Islet precursor cell (in vitro differentiated cells): Measurements from ENCODE around the gene MARCHF2.
"Not testable (repeated sequence)": the region's sequence is repeated elsewhere in the genome, so short reads cannot be mapped to it uniquely, and the experiment has no call there.

Source experiments
- DNase-seq: peaks from one replicate; pipeline ENCODE4 v3.0.0-alpha.2; 2018

MARCHF2 gene

GRCh38 chr19:8413629-8413995 is 507 bp downstream of the MARCHF2 start:
- no peak for DNase-seq

DNA sequence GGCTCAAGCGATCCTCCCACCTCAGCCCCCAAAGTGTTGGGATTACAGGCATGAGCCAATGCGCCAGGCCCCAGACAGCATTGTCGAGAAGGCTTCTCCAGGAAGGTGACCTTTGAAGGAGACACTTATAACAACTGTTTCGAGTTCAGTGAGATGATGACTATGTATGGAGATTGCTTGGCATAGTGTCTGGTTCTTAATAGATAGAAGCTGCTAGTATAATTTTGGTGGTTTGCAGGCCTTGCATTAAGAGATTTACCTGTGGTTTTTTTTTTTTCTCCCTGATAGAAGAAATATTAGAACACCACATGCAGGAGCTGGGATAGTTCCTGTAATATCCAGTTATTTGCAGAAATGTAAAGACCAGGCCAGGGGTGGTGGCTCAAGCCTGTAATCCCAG is 3.7 kb downstream of the MARCHF2 start:
- DNase-seq: no peak

- no peak for DNase-seq
These were observed 8.7 kb downstream of the MARCHF2 start for GRCh38 chr19:8421484-8422461.

DNA sequence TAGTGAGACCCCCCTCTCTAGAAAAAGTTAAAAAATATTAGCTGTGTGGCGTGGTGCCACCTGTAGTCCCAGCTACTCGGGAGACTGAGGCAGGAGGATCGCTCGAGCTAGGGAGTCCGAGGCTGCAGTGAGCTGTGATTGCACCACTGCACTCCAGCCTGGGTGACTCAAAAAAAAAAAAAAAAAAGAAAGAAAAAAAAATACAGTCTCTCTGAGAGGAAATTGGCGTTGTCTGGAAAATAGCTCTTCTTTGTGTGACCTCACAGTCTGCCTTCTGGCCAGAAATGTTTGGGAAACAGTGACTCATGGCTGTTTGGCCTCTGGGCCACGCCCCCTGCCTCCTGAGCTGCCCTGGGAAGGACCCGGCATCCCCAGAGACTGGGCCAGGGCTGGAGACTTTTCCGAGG is 10.7 kb downstream of the MARCHF2 start:
- DNase-seq: peak; percentile 98

DNA sequence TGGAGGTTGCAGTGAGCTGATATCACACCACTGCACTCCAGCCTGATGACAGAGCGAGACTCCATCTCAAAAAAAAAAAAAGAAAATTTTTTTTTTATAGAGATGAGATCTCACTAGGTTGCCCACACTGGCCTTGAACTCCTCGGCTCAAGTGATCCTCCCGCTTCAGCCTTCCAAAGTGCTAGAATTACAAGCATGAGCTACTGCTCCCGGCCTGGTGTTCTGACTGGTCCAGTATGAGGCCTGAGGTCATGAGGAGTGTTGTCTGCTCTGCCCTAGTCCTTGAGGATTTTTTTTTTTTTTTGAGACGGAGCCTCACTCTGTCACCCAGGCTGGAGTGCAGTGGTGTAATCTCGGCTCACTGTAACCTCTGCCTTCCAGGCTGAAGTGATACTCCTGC is 12.2 kb downstream of the MARCHF2 start:
- not testable (repeated sequence) for DNase-seq

DNA sequence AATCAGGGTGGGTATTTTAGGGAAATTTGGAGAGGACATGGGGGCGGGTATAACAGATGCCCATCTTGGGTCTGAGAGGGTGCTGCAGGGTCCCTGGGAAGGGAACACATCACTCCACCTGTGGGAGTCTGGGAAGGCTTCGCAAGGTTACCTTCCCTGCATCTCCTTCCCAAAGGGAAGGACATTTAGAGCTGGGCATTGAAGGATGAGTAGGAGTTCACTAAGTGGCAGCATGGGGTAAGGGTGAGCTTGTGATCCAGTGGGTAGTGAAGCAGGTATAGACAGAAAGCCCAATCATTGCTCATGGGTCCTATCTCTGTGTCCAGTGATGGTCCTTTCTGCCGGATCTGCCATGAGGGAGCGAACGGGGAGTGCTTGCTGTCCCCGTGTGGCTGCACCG is 13.2 kb downstream of the MARCHF2 start:
- DNase-seq: no peak

DNA sequence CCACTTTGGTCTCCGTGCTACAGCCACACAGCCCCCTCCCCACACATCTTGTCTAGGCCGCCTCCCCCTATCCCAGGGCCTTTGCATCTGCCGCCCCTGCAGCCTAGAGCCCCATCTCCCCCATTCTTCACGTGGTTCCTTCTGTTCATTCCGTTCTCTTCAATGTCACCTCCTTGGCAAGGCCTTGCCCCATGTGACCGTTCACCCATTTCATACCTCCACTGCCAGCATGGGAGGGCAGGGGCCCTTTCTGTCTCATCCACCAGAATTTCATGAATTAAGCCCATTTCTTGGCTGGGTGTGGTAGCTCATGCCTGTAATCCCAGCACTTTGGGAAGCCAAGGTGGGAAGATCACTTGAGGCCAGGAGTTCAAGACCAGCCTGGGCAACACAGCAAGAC is 15.9 kb downstream of the MARCHF2 start:
- no peak for DNase-seq

DNA sequence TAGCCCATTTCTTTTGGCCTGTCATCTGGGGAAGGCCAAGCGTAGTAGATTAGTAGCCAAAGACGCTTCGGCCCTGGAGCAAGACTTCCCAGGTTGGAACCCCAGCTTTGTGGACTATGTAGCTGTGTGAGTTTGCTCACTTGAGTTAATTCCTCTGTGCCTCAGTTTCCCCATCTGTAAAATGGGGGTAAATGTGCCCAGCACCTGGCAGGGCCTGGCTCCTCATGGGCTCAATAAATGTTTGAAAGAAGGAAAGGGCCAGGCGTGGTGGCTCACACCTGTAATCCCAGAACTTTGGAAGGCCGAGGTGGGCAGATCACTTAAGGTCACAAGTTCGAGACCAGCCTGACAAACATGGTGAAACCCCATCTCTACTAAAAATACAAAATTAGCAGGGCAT is 16.7 kb downstream of the MARCHF2 start:
- DNase-seq: no peak

DNA sequence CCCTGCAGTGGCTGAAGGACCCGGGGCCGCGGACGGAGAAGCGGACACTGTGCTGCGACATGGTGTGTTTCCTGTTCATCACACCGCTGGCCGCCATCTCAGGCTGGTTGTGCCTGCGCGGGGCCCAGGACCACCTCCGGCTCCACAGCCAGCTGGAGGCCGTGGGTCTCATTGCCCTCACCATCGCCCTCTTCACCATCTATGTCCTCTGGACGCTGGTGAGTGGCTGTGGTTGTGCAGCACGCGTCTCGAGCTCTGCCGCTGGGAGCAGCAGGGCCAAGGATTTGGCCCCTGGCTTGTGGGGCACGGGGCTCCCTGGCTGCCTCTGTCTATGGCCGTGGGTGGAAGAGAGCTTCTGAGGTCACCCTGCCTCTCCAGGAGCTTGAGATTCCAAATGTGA is 17.5 kb downstream of the MARCHF2 start:
- no peak for DNase-seq

- no peak for DNase-seq
These were observed 25.1 kb downstream of the MARCHF2 start for GRCh38 chr19:8438236-8438635.

GRCh38 chr19:8441725-8442544 is 28.8 kb downstream of the MARCHF2 start:
- DNase-seq: peak; percentile 61

DNA sequence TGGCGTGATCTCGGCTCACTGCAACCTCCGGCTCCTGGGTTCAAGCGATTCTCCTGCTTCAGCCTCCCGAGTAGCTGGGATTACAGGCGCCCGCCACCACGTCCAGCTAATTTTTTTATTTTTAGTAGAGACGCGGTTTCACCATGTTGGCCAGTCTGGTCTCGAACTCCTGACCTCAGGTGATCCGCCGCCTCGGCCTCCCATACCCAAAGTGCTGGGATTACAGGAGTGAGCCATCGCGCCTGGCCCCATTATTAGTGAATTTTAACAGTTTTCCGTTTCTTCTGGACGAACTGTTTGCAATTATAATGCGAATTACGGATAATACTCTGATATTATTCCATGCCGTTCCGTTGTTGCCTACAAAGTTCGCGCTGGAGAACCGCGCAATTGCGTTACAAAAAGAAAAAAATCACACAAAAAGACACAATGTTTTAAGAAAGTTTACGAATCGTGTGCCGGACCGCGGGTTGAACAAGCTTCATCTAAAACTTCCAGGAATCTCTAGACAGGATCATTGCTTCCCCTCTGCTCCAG is 31.1 kb downstream of the MARCHF2 start:
- not testable (repeated sequence) for DNase-seq

- DNase-seq: peak; percentile 100
These were observed 31.8 kb downstream of the MARCHF2 start, which contains the start of gene HNRNPM for GRCh38 chr19:8444677-8445487. HNRNPM (plus strand) TSS chr19:8444975; CDS start chr19:8444999, 24 bp downstream.

DNA sequence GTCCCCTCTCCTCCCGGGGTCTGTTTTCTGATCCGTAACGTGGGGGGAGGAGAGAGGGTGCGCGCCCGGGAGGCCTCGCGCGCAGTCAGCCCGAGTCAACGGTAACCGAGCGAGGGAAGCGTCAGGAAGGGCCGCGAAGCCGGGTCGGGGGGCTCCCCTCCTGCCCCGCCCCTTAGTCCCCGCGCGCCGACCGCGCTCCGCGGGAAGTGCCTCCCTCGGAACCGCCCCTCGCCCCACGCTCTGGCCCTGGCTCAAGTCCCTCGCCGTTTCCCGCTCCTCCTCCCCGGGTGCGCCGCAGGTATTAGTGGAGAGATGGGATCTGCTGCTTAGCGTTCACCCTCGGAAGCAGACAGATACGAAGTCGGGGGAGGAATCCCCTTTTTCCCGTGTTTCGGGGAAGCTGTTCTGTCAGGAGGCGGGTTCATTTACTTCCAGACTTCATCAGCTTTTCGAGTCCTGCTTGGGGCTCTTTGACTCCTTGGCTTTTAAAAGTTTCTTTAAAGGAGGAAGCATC is 32.4 kb downstream of the MARCHF2 start:
- no peak for DNase-seq

DNA sequence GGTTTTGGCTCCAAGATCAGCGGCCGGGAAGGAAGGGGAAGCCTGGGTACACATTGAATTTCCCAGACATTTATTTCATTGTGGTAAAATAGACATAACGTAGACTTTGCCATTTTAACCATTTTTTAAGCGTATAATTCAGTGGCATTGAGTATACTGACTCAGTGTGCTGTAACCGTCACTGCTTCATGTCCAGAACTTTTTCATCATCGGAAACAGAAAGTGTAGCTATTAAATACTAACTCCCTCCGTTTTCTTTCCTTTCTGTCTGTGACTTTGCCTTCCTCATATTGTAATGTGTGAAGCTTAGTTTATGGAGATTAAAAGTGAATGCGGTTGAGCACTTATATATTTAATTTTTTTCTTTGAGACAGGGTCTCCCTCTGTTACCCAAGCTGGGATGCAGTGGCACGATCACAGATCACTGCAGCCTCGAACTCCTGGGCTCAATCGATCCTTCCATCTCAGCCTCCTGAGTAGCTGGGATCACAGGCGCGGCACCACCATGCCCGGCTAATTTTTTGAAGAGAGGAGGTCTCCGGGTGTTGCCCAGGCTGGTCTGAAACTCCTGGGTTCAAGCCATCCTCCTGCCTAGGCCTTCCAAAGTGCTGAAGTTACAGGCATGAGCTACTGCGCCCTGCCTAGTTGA is 33.1 kb downstream of the MARCHF2 start:
- DNase-seq: no peak

DNA sequence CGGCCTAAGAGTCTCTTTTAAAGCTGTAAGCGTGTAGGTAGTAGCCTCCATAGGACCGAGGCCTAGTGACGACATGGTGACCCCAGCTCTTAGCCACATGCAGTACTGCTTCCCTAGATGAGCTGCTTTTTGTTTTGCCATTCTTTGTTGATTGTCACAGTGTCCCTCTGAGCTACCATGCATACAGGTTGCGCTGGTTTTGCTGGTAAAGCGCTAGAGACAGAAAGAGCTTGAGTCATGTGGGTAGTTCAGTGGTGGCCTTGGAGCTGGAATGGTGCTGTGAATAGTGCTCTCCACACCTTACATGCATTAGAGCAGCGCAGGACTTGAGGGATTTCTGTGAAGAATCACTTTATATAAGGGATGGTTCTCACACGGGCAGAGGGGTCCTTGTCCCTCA is 36.7 kb downstream of the MARCHF2 start:
- DNase-seq: peak; percentile 75

DNA sequence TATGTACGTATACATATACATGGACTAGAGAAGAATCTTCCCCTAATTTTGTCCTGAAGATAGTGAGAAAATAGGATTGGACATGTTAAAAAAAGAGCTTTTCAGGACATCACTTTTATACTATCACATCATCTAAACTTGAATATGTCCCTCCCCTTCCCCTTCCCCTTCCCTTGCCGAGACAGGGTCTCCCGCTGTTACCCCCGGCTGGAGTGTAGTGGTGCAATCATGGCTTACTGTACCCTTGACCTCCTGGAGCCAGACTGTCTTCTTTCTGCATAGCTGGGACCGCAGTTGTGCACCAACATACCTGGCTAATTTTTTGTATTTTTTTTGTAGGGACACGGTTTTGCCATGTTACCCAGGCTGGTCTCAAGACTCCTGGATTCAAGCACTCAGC is 38.3 kb downstream of the MARCHF2 start:
- no peak for DNase-seq

DNA sequence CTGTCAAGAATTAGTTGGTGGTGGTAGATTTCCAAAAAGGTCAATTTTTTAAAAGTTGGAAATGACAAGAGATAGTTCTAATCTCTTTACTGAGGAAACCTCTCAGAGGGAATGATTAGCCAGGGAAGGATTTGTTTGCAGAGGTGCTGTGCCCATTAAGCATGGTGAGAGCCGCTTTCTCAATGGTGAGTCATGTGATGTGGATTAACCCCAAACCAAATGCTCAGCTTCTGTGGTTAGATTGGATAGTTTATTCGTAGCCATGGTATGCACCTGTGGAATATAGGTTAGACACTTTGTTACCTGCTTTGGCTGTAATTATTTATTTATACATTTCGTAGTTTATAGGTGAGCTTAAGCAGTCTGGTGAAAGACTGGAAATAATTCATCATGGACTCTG is 38.8 kb downstream of the MARCHF2 start:
- DNase-seq: no peak

- DNase-seq: no peak
These were observed 39.5 kb downstream of the MARCHF2 start for GRCh38 chr19:8452446-8453123.

GRCh38 chr19:8453616-8454015 is 40.5 kb downstream of the MARCHF2 start:
- no peak for DNase-seq

DNA sequence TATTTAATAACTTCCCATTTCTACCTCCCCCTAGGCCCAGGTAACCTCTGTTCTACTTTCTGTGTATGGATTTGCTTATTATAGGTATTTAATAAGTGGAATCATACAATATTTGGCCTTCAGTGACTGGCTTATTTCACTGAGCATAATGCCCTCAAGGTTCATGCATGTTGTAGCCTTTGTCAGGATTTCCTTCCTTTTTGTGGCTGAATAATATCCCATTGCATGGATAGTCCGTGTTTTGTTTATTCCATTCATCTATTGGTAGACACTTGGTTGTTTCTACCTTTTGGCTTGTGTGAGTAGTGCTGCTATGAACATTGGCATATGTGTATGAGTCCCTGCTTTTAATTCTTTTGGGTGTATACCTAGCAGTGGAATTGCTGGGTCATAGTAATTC is 41.1 kb downstream of the MARCHF2 start:
- no peak for DNase-seq
